ENCODE measurements around the gene TNFRSF14.

GRCh38 chr1:2580691-2581090 lies 24.5 kb downstream of the TNFRSF14 start:
- TF ChIP-seq, protein P1, sequence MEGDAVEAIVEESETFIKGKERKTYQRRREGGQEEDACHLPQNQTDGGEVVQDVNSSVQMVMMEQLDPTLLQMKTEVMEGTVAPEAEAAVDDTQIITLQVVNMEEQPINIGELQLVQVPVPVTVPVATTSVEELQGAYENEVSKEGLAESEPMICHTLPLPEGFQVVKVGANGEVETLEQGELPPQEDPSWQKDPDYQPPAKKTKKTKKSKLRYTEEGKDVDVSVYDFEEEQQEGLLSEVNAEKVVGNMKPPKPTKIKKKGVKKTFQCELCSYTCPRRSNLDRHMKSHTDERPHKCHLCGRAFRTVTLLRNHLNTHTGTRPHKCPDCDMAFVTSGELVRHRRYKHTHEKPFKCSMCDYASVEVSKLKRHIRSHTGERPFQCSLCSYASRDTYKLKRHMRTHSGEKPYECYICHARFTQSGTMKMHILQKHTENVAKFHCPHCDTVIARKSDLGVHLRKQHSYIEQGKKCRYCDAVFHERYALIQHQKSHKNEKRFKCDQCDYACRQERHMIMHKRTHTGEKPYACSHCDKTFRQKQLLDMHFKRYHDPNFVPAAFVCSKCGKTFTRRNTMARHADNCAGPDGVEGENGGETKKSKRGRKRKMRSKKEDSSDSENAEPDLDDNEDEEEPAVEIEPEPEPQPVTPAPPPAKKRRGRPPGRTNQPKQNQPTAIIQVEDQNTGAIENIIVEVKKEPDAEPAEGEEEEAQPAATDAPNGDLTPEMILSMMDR (conservative IDR thresholded peaks at IDR 0.05): no peak
- TF ChIP-seq ZFX (IDR thresholded peaks at IDR 0.05): no peak
